Esophagus (tissue), 2 donors: Measurements from ENCODE around the gene VPS35L. TPM values are rescaled to one million over a fixed set of nuclear protein-coding genes. Genes with fewer than 3 reads are reported as not detected.

Source experiments
- H3K27ac ChIP-seq, 2 donors: one replicate each; pipeline ENCODE4 v1.5.1; 2013; ENCODE audit warnings: low read depth in 2 of 2, mild to moderate bottlenecking in 2 of 2, inconsistent platforms in 1 of 2, low read length in 1 of 2, moderate library complexity in 1 of 2
- H3K27me3 ChIP-seq, 2 donors: one replicate each; pipeline ENCODE4 v1.6.1; 2013; ENCODE audit warnings: low read length in 2 of 2, control low read depth in 1 of 2, mild to moderate bottlenecking in 1 of 2; ENCODE audit not compliant: insufficient read depth in 2 of 2, control insufficient read depth in 1 of 2
- H3K36me3 ChIP-seq, 2 donors: one replicate each; pipeline ENCODE4 v1.6.1; 2013; ENCODE audit warnings: low read length in 1 of 2; ENCODE audit not compliant: control insufficient read depth in 2 of 2, insufficient read depth in 2 of 2
- H3K4me1 ChIP-seq, 2 donors: one replicate each; pipeline ENCODE4 v1.6.1; 2013; ENCODE audit warnings: low read length in 1 of 2; ENCODE audit not compliant: control insufficient read depth in 2 of 2, insufficient read depth in 2 of 2
- H3K4me3 ChIP-seq, 2 donors: one replicate each; pipeline ENCODE4 v1.5.1; 2013; ENCODE audit warnings: low read length in 2 of 2, mild to moderate bottlenecking in 2 of 2, low read depth in 1 of 2, moderate library complexity in 1 of 2
- H3K9me3 ChIP-seq, 2 donors: one replicate each; pipeline ENCODE4 v1.6.1; 2013; ENCODE audit warnings: mild to moderate bottlenecking in 2 of 2, low read depth in 1 of 2, low read length in 1 of 2, moderate library complexity in 1 of 2; ENCODE audit not compliant: control insufficient read depth in 2 of 2, insufficient read depth in 1 of 2
- WGBS, 2 donors: extraction: QIAGEN DNeasy Blood & Tissue Kit; methylation state at CpG; one replicate each; pipeline ENCODE4 v1.1.7; 2013; 5-methylcytosine and 5-hydroxymethylcytosine counted together
- polyA plus RNA-seq, 2 donors: library from polyadenylated mRNA; stranded (reverse); fragments of 200-250 nt; gene quantifications; one replicate each; pipeline ENCODE4 v1.2.3, GENCODE V29; 2013
- donor health status: healthy with polysubstance abuse.
- donor health status: Bipolar disorder and iron deficiency.

VPS35L gene
- polyA plus RNA-seq, 2 donors: 21.3 to 25.3 TPM

DNA sequence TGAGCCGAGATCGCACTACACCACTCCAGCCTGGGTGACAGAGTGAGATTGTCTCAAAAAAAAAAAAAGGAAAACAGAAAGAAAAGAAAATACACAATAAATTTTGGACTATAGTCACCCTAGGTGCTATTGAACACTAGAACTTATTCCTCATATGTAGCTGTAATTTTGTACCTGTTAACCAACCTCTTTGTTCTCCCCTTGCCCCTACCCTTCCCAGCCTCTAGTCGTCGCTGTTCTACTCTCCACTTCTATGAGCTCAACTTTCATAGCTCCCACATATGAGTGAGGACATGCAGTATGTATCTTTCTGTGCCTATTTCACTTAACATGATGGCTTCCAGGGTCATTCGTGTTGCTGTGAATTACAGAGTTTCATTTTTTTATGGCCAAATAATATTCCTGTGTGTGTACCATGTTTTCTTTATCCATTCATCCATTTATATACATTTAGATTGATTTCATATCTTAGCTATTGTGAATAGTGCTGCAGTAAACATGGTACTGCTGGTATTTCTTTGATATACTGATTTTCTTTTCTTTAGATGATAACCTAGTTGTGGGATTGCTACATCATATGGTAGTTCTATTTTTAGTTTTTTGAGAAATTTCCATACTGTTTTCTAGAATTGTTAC lies 28.3 kb downstream of the VPS35L start:
- Histone ChIP-seq H3K36me3 (peaks cover 2 to 17% of the 10 kb centered on the region in 2 donors), H3K27ac (no peak overlapping the region)

DNA sequence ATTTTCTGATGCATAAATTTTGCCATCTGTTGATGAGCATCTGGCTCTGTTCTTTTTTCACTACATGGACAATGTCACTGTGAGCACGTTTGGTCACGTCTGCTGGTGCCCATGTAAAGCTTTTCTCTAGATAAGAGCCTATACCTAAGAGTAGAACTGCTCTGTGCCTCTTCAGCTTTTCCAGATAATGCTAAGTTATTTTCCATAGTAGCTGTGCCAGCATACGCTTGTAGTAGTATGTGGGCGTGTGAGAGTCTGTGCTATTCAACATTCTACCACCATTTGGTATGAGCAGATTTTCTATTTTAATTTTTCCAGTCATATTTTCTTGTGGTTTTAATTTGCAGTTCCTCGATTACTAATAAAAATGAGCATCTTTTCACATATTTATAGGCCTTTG lies 33.2 kb downstream of the VPS35L start:
- H3K4me3 ChIP-seq: no peak overlapping the region
- H3K27ac ChIP-seq: no peak overlapping the region
- no peaks in the 10 kb centered on the region for H3K27me3 ChIP-seq
- no peaks in the 10 kb centered on the region for H3K4me1 ChIP-seq
- 59 to 65% methylated on average over 5 of the region's 5 CpGs for WGBS, 2 donors
- peaks cover 3 to 8% of the 10 kb centered on the region in 2 donors for H3K36me3 ChIP-seq
- H3K9me3 ChIP-seq: no peaks in the 10 kb centered on the region

More for the DNA sequence above, 28.3 kb downstream of the VPS35L start:
- Histone ChIP-seq H3K27me3 (no peaks in the 10 kb centered on the region), H3K4me1 (no peaks in the 10 kb centered on the region), H3K4me3 (no peak overlapping the region), H3K9me3 (no peaks in the 10 kb centered on the region)
- 51 to 55% methylated on average over 5 of the region's 5 CpGs for WGBS, 2 donors

DNA sequence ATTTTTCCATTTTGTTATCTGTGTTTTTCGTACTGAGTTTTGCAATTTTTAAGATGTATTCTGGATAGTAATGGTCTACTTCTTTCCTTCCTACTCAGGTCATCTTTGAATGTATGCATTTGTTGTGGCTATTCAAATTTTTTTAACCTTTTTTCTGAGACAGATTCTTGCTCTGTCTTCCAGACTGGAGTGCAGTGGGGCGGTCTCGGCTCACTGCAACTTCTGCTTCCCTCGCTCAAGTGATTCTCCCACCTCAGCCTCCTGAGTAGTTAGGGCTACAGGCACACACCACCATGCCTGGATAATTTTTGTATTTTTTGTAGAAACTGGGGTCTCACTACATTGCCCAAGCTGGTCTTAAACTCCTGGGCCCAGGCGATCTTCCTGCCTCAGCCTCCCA lies 33.6 kb downstream of the VPS35L start:
- H3K9me3 ChIP-seq: no peaks in the 10 kb centered on the region
- WGBS, 2 donors: 93 to 95% methylated on average over 5 of the region's 5 CpGs
- peaks cover 3 to 8% of the 10 kb centered on the region in 2 donors for H3K36me3 ChIP-seq
- H3K4me3 ChIP-seq: no peak overlapping the region
- no peaks in the 10 kb centered on the region for H3K4me1 ChIP-seq
- H3K27me3 ChIP-seq: no peaks in the 10 kb centered on the region
- peak overlapping the region in 1 of 2 donors; percentile 61 for H3K27ac ChIP-seq

DNA sequence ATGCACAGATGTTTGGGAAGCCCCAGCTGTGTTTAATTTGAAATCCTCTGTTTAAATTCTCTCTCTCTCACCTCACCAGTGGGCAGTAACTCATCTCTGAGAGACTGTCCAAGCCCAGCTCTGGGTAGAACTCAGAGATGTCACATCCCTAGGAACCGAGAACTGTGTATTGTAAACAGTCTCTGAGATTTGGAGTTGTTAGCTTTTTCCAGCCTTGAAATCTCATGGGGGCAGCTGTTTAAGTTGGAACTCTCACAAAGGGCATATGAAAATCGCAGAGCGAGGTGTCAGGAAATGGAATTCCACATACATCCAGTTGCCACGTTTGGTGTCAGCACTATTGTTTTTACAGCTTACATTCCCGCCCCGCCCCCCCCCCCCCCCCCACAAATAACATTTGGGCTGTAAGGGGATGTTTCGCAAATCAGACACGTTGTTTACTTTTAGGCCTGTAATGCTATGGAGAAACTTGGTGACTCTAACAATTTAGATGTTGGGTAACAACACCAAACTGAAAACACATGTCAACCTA lies 34.3 kb downstream of the VPS35L start:
- no peaks in the 10 kb centered on the region for H3K4me1 ChIP-seq
- peak overlapping the region in 1 of 2 donors; percentile 29 for H3K27ac ChIP-seq
- no peaks in the 10 kb centered on the region for H3K27me3 ChIP-seq
- no peaks in the 10 kb centered on the region for H3K9me3 ChIP-seq
- no peak overlapping the region for H3K4me3 ChIP-seq
- H3K36me3 ChIP-seq: peaks cover 3 to 8% of the 10 kb centered on the region in 2 donors
- WGBS, 2 donors: 58 to 59% methylated on average over 8 of the region's 8 CpGs

DNA sequence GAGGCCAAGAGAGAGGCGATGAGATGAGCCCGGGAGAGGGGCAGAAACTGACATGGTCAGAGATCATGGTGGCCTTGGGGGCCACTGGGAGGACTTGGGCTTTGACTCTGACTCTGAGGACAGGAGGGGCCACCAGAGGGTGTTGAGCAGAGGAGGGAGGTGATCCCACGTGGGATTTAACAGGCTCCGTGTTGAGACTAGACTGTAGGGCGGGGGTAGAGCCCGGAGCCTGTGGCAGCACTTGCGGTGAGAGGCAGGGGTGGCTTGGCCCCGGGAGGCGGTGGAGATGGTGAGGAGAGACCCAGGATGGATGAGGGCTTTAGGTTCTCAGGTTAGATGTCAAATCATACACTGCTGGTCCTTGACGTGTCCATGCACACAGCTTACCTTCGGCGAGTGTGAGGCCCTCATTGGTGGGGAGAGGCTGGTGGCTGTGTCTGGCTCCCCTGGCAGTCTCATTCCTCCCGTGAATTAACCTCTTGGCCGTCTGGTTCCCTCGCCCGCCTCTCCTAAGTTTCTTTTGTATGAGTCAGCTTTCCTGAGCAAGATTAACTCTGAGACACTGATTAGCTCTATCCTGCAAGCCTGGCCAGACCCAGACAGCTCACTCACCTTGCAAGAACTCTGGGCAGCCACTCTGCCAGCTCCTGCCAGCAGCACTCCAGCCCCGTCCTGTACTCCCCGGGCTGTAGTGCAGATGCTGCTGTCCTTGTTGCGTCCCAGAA lies 39.7 kb downstream of the VPS35L start:
- H3K27me3 ChIP-seq: no peaks in the 10 kb centered on the region
- peaks cover 3 to 11% of the 10 kb centered on the region in 2 donors for H3K36me3 ChIP-seq
- H3K9me3 ChIP-seq: no peaks in the 10 kb centered on the region
- peaks cover 0 to 3% of the 10 kb centered on the region in 2 donors for H3K4me1 ChIP-seq
- no peak overlapping the region for H3K4me3 ChIP-seq
- peak overlapping the region in 1 of 2 donors; percentile 70 for H3K27ac ChIP-seq
- 55 to 64% methylated on average over 19 of the region's 19 CpGs for WGBS, 2 donors

DNA sequence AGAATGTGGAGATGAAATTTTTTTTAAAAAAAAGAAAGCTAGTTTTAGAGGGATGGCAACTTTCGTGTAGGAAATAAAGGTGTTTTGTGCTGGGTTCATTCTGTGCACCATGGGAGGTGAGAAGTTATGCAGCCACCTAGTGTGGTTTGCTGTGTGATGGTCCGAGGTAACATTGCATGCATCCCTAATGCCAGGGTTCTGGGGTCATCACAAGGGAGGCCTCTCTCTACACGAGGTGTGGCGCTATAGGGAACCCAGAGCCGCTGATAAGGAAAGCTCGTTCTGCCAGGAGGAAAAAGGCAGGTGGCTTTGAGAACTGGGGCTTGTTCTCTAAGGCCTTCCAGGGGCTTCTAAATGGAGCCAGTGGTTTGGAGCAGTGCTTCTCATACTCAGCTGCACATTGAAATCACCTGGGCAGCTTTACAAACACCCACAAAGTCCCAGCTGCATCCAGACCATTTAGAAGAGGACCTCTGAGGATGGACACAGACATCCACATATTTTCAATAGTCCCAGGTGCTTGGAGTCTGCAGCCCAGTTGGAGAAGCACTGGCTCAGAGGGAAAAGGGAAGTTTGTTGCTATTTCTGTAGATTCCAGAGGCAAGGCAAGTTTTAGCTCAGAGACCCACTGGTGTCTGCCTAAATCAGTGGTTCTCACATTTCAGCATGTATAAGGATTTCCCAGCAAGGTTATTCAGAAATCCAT lies 43.5 kb downstream of the VPS35L start:
- peaks cover 5% of the 10 kb centered on the region in 2 donors for H3K36me3 ChIP-seq
- 77 to 81% methylated on average over 6 of the region's 6 CpGs for WGBS, 2 donors
- no peaks in the 10 kb centered on the region for H3K27me3 ChIP-seq
- no peak overlapping the region for H3K27ac ChIP-seq
- no peaks in the 10 kb centered on the region for H3K9me3 ChIP-seq
- peaks cover 0 to 3% of the 10 kb centered on the region in 2 donors for H3K4me1 ChIP-seq
- no peak overlapping the region for H3K4me3 ChIP-seq

DNA sequence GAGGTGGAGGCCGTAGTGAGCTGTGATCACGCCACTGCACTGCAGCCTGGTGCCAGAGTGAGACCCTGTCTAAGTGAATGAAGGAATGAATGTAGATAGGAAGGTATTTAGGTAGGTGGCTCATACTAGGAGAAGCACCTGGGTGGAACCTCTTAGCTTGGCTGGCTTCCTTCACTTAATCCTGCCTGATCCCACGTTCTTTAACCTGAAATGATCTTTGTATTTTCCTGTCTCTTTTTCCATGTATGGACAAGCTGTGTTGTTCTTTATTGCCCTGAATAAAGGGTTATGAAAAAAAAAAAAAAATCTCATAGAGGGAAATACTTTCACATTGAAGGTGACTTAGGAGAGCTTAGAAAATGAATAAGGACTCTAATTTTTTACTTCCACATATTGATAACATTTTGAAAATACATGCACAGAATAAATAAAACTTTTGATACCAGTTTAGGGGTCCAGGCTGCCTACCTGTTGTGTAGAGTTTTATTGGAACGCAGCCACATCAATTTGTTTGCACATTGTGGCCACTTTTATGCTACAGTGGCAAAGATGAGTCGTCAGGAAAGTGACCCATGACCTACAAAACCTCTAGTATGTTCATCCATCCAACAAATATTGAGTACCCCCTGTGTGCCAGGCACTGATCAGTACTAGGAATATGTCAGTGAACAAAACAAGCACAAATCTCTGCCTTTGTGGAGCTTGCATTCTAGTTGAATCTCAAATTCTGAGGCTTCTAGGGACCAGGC lies 44.6 kb downstream of the VPS35L start:
- peaks cover 2 to 5% of the 10 kb centered on the region in 2 donors for H3K36me3 ChIP-seq
- peaks cover 0 to 2% of the 10 kb centered on the region in 2 donors for H3K4me1 ChIP-seq
- H3K4me3 ChIP-seq: no peak overlapping the region
- no peaks in the 10 kb centered on the region for H3K9me3 ChIP-seq
- no peaks in the 10 kb centered on the region for H3K27me3 ChIP-seq
- no peak overlapping the region for H3K27ac ChIP-seq
- WGBS, 2 donors: 52 to 61% methylated on average over 5 of the region's 5 CpGs

DNA sequence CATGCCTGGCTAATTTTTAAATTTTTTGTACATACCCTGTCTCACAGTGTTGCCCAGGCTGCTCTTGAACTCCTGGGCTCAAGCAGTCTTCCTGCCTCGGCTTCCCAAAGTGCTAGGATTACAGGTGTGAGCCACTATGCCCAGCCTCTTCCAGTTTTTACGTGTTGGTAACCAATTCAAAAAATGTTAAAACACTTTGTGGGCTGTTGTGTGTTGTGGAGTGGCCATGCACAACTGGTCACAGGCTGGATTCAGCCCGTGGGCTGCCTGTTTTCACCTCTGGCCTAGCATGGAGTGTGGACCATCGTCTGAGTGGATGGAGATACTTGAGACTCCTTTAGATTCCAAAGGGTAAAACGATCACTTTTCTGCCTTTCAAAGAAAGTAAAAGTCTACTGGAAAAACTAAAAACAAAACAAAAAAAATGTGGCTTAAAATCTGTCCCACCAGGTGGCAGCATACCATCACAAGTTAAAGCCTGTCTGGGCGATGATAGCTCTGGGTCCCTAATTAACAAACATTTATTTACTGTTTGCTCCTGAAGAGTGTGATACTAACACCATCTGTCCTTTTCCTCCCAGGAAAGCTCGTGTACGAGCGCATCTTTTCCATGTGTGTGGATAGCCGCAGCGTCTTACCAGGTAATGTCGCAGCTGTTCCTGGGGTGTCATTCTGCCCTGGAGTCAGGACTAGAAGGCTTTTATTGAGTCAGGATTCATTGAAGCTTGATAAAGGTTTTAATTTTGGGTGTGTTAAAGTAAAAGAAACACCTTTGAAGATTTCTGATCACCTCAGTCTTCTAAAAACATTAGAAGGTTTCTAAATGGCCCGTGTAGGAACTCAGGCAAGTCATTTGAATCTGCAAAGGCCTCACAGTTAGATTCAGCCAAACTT lies 45.8 kb downstream of the VPS35L start:
- Histone ChIP-seq H3K9me3 (no peaks in the 10 kb centered on the region), H3K27me3 (no peaks in the 10 kb centered on the region), H3K4me3 (no peak overlapping the region), H3K36me3 (peaks cover 2 to 5% of the 10 kb centered on the region in 2 donors), H3K4me1 (peaks cover 0 to 2% of the 10 kb centered on the region in 2 donors), H3K27ac (no peak overlapping the region)
- WGBS, 2 donors: 60 to 66% methylated on average over 13 of the region's 13 CpGs
